Chondrocyte (in vitro differentiated cells): ENCODE measurements around the gene EML4. TPM values are rescaled to one million over a fixed set of nuclear protein-coding genes. Genes with fewer than 3 reads are reported as not detected.

Source experiments
- DNase-seq: peaks from one replicate; pipeline ENCODE4 v3.0.0; 2021; ENCODE audit warnings: mixed read lengths, low spot score
- H3K27ac Mint-ChIP-seq: one replicate; pipeline ENCODE4 v1.8.0; 2021; ENCODE audit warnings: mild to moderate bottlenecking, moderate library complexity, mixed read lengths; ENCODE audit not compliant: unreplicated experiment
- H3K27me3 Mint-ChIP-seq: 2 replicates; pipeline ENCODE4 v1.8.0; 2021; ENCODE audit warnings: low read depth, mixed read lengths
- H3K36me3 Mint-ChIP-seq: 2 replicates; pipeline ENCODE4 v1.8.0; 2021; ENCODE audit warnings: low read depth, mixed read lengths
- H3K4me1 Mint-ChIP-seq: 2 replicates; pipeline ENCODE4 v1.8.0; 2021; ENCODE audit warnings: low read depth, mild to moderate bottlenecking, mixed read lengths
- H3K4me3 Mint-ChIP-seq: one replicate; pipeline ENCODE4 v1.8.0; 2021; ENCODE audit warnings: mild to moderate bottlenecking, moderate library complexity, mixed read lengths; ENCODE audit not compliant: unreplicated experiment
- H3K9me3 Mint-ChIP-seq: 2 replicates; pipeline ENCODE4 v1.8.0; 2021; ENCODE audit warnings: low read depth, mixed read lengths
- CTCF ChIP-seq: fragments of 200-600 bp; sonication (generic); IDR thresholded peaks from 2 replicates; pipeline ENCODE4 v1.5.0; 2021; ENCODE audit warnings: antibody characterized with exemption, mild to moderate bottlenecking, moderate library complexity
- total RNA-seq: library from RNA; stranded (reverse); gene quantifications from 3 replicates; pipeline ENCODE4 v1.2.1, GENCODE V29; 2021

Gene EML4
- total RNA-seq, 1 donor from 2014 or later = 50.0 TPM

DNA sequence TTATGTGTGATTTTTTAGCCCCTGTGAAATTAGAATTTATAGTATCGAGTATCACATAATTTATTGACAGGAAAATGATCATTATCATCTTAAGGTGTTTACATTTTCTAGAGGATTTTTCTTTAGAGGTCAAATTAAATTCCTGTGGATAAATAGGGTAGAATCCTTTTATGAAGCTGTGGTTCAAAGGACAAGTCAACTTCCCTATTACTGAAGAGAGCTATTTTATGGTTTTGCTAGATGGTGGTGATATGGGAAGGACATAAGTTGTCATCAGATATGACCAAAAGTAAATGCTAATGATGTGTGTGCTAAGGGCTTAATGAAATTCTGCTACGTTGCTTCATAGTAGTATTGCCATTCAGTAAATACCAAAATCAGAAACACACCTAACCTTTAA lies 80.1 kb downstream of the EML4 start:
- Mint-ChIP-seq H3K9me3 (peaks cover 1% of the 10 kb centered on the region), H3K27me3 (no peaks in the 10 kb centered on the region), H3K4me1 (peaks cover 17% of the 10 kb centered on the region), H3K27ac (no peak overlapping the region), H3K36me3 (peaks cover 2% of the 10 kb centered on the region), H3K4me3 (no peak overlapping the region)
- no peak for DNase-seq
- TF ChIP-seq CTCF = no peak

- TF ChIP-seq CTCF = no peak
- DNase-seq = no peak
- Mint-ChIP-seq H3K27me3 (no peaks in the 10 kb centered on the region), H3K9me3 (peaks cover 6% of the 10 kb centered on the region), H3K27ac (no peak overlapping the region), H3K36me3 (peaks cover 2% of the 10 kb centered on the region), H3K4me1 (peaks cover 17% of the 10 kb centered on the region), H3K4me3 (no peak overlapping the region)
Observed at GRCh38 chr2:42249887-42250286, 80.7 kb downstream of the EML4 start.

DNA sequence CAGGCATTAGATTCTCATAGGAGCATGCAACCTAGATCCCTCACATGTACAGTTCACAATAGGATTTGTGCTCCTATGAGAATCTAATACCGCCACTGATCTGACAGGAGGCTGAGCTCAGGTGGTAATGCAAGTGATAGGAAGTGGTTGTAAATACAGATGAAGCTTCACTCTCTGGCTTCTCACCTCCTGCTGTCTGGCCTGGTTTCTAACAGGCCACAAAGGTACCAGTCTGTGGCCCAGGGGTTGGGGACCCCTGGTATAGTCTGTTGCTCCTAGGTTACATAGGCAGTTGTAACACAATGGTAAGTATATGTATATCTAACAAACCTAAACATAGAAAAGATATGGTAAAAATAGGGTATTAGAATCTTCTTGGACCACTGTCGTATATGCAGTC lies 81.8 kb downstream of the EML4 start:
- Mint-ChIP-seq H3K4me1 (peaks cover 17% of the 10 kb centered on the region), H3K27me3 (no peaks in the 10 kb centered on the region), H3K36me3 (peaks cover 2% of the 10 kb centered on the region), H3K27ac (no peak overlapping the region), H3K9me3 (peaks cover 6% of the 10 kb centered on the region), H3K4me3 (no peak overlapping the region)
- TF ChIP-seq CTCF = no peak
- DNase-seq = no peak

DNA sequence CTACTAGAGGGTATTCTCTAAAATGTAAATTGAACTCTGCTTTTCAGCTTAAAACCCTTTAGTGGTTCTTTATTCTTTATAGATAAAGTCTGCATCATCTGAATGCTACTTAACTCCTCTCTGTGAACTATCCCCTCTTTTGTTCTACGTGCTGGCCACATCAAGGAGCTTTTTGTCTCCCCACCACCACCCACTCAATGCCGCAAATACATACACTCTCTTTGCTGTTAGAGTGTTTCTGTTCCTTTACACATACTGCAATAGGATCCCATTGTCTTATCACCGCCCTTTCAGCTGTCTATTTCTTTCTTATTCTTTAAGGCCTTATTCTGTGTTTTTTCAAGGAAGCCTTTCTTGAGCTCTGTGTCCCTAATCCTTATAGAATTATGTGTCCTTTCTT lies 83.3 kb downstream of the EML4 start:
- no peak overlapping the region for H3K4me3 Mint-ChIP-seq
- no peak overlapping the region for H3K27ac Mint-ChIP-seq
- DNase-seq = no peak
- TF ChIP-seq CTCF = no peak
- H3K27me3 Mint-ChIP-seq = no peaks in the 10 kb centered on the region
- peaks cover 2% of the 10 kb centered on the region for H3K36me3 Mint-ChIP-seq
- peaks cover 18% of the 10 kb centered on the region for H3K4me1 Mint-ChIP-seq
- H3K9me3 Mint-ChIP-seq = peaks cover 6% of the 10 kb centered on the region

GRCh38 chr2:42254186-42254895 lies 85.2 kb downstream of the EML4 start:
- no peak overlapping the region for H3K27ac Mint-ChIP-seq
- no peaks in the 10 kb centered on the region for H3K27me3 Mint-ChIP-seq
- no peak overlapping the region for H3K4me3 Mint-ChIP-seq
- TF ChIP-seq CTCF = no peak
- H3K36me3 Mint-ChIP-seq = peaks cover 4% of the 10 kb centered on the region
- no peak for DNase-seq
- peaks cover 15% of the 10 kb centered on the region for H3K4me1 Mint-ChIP-seq
- peaks cover 6% of the 10 kb centered on the region for H3K9me3 Mint-ChIP-seq
